HG03039 (cell line): Measurements from ENCODE around the gene SCG3.

Experiments used
- ATAC-seq: cut with Tn5 transposase; IDR thresholded peaks from one replicate; pipeline ENCODE4 v1.9.1; 2021; ENCODE audit warnings: mild to moderate bottlenecking, moderate library complexity; ENCODE audit not compliant: unreplicated experiment

The SCG3 gene

DNA sequence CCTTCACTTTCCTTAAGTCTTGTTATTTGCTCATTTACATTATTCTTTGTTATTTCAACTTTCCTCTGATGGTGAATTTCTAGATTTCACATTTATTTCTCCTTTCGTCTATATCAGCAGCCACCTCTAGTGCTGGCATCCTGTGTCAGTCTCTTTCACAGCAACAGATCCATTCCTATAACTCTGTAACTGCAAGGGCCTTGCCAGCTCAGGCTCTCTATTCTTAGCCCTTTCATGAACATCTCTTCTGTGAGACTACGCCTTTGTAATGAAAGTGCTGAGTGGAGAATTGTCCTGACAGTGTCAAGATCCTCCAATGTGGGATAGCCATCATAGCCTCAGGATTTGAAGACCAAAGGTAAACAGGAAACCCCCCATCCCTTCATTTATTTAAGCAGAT is 3.9 kb upstream of the SCG3 start:
- ATAC-seq: no peak

DNA sequence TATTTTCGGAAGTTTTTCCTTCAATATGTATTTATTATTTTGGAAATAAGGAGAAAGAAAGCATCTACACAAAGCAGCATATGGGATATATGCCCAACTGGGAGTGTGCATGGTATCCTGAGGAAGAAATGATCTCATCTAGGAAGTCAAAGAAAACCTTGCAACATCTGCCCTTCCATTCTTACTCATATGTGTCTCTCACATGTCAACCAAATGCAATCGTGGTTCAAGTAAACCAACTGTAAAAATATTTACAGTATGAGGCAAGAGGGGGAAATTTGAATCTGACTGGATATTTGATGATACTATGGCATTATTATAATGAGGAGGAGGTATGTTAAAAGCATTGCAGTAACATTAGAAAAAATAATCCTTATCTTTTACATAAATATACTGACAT is 3.2 kb upstream of the SCG3 start:
- ATAC-seq: no peak

DNA sequence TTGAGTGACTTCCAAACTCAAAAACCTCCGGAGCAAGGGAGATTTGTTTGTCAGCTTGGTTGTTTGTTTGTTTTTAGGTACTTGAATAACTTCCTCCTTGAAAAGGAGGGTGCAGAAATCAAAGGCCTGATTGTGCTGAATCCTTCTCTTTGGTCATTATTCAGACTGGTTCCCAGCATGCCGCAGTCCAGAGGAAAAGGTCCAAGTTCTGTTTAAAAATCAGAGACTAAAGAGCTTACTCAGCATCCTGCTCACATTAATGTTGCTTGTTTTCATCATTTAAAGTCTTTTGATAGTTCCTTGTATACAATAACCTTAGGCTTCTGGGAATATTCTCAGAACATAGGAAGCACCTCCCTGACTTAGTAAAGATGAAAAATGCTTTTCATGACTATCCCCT is 982 bp upstream of the SCG3 start:
- no peak for ATAC-seq

DNA sequence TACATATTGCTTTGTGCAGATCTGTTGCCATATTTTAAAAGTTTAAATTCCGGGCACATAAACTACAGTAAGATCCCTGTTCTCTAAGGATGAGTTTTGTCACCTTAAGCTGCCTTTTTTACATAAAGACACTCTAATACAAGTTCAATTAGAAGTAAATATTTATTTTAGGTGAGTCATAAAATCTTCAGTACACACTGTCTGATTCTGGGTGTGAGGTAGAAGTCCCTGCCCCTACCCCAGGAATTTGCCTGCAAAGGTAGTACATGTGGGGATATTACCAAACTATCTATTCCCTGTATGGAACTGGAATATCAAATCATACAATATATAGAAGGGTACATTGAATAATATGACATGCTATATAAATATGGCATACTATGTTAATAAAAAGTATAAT is 6.3 kb downstream of the SCG3 start:
- ATAC-seq: no peak

DNA sequence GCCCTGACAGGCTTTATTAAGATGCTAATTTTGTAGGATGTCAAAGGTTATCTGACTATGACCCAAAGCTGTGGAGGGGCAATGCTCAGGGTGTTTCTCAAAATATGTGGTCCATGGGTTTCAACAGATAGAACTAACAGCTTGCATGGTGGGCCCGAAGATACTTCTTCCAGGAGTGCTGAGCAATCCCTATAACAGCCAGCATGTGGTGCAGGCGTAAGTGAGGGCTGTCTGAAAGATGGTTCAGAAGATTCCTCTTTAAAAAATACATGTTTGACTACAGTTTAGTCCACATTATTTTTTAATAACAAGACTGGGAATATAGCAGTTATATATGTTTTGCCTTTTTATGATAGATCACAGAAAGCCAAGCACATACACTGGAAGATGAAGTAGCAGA is 7.6 kb downstream of the SCG3 start:
- ATAC-seq: no peak

DNA sequence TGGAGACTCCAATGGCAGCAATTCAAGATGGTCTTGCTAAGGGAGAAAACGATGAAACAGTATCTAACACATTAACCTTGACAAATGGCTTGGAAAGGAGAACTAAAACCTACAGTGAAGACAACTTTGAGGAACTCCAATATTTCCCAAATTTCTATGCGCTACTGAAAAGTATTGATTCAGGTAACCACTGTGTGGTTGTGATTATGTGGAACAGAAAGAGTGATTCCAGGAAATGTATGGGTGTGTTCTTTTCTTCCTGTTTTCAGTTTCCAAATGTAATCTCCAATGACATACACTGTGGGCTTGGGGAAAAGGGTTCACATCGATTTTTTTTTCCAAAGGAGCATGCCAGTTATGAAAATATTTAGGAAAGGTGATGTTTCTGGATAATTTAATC is 10.9 kb downstream of the SCG3 start:
- no peak for ATAC-seq

DNA sequence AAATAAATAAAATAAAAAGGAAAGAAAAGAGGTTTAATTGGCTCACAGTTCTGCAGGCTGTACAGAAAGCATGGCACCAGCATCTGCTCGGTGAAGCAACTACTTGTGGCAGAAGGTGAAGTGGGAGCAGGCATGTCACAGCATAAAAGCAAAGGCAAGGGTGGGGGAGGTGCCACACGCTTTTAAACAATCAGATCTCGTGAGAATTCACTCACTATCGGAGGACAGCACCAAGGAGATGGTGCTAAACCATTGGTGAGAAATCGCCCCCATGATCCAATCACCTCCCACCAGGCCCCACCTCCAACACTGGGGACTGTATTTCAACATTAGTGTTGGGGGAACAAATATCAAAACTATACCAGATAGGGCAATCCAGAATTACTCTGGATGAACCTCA is 15.3 kb downstream of the SCG3 start:
- ATAC-seq: no peak

DNA sequence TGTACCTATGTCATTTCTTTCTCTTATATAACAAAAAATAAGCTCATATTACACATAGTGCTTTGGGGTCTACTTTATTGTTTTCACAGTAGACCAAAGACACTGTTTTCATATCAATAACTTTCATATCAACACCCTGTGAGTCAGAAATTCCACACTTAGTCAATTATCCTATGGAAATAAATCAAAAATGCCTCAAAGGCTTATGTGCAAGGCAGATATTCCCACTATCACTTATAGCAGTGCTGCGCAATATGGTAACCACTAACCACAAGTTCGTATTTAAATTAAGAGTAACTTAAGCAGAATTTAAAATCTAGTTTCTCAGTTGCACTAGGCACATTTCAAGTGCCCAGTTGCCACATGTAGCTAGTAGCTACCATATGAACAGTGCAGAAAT is 15.9 kb downstream of the SCG3 start:
- no peak for ATAC-seq

DNA sequence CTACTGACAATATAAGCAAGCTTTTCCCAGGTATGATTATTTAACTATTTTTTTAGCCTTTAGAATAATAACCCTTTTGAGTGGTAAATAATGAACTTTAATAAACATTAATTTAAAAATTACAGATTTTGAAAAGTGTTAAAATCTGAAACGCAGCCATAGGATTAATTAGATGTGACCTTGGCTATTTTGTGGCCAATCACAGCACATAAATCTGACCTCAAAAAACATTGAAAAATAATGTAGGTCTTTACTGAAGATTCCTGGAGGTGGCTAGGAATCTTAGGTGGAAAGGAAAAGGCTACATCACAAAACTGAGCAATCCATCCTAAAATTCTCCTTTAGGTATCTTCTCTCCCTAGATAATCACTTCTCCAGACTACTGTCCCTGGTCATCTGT is 18.1 kb downstream of the SCG3 start:
- no peak for ATAC-seq

DNA sequence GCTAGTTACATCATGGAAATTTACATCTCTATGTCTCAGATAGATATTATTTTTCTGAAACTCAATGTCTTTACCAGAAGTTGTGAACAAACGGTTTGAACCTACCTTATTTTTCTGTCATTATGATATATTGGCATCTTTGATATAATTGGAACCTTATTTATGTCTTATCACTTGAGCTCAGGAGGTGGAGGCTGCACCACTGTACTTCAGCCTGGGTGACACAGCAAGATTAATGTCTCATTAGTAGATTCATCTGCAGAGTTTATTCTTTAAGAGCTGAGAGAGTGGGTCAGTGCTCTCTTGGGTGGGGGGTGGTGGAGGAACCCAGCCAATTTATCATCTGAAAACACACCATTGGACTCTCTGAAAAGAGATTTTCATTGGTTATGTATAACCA is 21.4 kb downstream of the SCG3 start:
- ATAC-seq: no peak

DNA sequence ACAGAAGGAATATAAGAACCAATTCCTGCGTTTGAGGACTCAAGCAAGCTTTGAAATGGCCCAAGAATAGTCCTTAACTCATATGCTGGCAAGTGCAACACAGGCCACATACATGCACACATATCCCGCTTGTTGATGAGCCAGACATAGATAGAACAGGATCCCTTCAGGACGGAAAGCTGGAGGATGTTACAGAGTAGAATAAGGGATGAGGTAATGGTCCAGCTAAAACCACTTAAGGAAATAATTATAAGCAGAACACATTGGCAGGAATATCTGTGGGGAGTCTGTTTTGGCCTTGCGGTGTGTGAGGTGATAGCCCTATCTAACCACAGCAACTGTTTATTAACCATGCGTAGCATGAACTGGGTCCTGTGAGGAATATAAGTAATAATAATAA is 25.0 kb downstream of the SCG3 start:
- ATAC-seq: no peak

DNA sequence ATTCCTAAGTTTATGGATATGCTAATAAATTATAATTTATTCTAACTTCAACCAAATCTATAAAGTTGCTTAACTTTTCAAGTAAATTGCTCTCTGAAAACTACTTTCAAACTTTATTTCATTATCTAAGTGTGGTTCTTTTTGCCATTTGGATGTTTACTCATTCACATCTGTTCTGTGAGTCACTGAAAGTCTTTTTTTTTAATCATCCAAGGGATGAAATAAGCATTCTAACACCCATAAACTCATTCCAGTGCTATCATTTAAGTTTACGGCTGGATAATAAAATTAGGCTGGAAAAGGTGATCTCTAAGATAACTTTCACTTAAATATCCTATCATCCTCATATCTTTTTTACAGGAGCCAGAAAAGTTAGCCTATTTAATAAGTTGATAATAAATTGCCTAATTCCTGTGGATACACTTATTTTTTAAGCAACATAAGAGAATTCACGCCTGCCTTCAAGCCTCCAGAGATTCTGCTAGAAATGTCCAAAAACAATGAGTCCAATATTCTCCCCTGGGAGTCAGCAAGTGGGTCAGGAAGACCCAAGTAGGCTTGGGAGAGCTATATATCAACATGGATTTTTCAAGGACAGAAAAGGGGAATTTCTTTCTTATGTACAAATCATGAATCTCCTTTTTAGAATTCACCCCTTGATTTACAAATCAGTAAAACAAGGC is 25.8 kb downstream of the SCG3 start:
- no peak for ATAC-seq

DNA sequence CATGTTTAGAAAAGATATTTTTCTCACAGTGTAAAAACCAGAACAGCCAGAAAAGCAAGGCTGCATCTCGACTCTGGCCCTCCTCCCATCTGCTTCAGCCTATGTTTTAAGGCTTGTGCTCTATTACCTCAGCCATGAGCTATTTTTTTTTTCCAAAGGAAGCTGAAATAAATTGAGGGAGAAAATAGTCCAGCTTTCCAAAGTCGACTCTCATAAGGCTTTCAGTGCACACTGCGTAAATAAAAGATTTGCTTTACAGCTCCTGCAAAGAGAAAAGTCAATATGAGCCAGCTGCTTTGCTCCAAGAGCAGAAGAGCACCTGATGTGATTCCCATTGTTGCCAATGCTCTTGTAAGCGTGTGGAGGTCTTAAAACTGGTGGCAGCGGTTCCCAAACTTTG is 26.7 kb downstream of the SCG3 start:
- ATAC-seq: no peak

DNA sequence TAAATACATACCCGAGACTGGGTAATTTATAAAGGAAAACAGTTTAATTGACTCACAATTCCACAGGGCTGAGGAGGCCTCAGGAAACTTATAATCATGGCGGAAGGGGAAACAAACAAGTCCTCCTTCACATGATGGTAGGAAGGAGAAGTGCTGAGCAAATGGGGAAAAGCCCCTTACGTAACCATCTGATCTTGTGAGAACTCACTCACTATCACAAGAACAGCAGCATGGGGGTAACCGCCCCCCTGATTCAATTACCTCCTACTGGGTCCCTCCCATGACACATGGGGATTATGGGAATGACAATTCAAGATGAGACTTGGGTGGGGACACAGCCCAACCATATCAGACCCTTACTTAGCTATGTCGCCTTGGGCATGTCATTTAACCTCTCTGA is 27.7 kb downstream of the SCG3 start:
- ATAC-seq: no peak

DNA sequence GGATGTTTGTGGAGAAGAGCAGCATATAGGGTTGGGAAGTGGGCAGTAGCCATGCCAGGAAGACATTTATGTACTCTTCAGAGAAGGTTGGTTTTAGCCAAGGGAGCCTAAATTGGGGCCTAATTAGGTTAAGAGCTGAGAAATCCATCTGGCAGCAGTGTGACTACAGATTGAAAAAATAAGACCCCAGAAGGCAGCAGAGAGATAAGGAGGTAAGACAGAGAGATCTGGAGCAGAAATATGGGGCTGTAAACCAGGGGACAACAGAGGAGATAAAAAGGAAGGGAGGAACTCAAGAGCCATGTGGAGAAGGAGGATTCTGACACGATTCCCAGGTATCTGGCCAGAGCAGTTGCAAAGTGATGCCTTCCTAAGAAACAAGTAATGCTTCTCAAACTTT is 32.9 kb downstream of the SCG3 start:
- no peak for ATAC-seq

DNA sequence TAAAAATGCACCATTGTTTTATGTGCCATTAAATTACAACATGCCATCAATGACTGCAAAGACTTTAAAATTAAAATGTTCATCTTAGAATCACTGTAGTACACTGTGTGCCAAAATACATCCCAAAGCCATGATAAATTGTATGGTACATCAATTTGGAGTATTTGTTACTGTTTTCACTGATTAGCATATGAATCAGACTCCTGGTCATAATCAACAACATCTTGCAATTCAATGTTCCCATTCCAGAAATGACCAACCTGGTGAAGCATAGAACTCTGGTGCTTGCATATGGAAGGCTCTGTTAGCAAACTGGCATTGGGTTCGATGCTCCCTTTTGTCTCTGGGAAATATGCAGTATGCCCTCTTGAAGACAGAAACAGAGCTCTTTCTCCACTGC is 33.6 kb downstream of the SCG3 start:
- no peak for ATAC-seq

DNA sequence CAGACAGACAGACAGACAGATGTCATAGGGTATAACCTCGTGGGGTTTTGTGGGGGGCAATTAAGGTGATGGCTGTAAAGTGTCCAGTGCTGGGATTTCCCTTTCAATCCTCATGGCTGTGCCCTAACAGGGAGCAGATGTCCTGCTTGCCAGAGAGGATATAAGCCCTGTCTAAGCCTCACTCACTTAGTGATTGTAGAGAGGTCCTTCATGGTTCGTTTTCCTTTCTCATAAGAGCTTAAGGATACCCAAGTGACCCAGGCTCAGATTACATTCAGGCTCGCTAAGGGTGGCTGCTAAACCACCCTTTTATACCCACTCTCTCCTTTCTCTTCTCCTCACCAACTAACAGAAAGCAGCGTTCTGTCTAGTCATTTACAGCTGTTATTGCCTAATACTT is 36.9 kb downstream of the SCG3 start:
- ATAC-seq: no peak

DNA sequence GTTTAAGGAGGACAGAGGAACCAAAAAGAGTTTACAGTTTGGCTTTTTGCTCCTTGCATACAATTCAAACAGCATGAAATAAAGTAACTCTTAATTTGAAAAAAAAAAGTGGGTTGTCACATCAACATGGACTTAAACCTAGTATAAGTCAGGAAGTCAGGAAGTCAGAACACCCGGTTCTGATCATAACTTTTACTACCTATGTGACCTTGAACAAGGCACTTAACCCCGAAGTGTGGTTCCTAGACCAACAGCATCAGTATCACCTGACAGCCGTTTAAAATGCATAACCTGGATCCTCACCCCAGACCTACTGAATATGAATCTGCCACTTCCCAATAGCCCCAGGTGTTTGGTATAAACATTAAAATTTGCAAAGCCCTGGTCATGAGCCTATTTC is 37.4 kb downstream of the SCG3 start:
- ATAC-seq: no peak

DNA sequence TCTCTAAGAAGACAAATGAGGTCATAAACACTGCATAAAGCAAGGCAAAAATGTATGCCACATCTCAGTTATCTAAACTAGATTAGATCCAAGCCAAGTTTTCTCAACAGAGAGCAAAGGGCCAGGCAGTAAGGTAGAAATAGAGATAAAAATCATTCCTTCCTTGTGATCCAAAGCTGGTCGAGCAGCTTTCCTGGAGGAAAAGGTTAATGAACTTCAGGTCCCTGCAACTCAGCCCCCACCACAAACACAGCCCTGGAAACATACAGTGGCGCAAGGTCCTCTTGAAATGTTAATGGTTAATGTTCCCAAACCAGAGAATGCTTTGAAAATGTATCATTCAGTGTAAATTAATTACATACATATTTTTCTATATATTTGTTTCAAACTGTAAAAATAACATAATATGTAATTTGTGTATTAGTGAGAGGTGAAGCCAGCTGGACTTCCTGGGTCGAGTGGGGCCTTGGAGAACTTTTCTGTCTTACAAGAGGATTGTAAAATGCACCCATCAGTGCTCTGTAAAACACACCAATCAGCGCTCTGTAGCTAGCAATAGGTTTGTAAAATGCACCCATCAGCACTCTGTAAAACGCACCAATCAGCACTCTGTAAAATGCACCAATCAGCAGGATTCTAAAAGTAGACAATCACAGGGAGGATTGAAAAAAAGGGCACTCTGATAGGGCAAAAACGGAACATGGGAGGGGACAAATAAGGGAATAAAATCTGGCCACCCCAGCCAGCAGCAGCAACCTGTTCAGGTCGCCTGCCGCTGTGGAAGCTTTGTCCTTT is 39.1 kb downstream of the SCG3 start:
- no peak for ATAC-seq

DNA sequence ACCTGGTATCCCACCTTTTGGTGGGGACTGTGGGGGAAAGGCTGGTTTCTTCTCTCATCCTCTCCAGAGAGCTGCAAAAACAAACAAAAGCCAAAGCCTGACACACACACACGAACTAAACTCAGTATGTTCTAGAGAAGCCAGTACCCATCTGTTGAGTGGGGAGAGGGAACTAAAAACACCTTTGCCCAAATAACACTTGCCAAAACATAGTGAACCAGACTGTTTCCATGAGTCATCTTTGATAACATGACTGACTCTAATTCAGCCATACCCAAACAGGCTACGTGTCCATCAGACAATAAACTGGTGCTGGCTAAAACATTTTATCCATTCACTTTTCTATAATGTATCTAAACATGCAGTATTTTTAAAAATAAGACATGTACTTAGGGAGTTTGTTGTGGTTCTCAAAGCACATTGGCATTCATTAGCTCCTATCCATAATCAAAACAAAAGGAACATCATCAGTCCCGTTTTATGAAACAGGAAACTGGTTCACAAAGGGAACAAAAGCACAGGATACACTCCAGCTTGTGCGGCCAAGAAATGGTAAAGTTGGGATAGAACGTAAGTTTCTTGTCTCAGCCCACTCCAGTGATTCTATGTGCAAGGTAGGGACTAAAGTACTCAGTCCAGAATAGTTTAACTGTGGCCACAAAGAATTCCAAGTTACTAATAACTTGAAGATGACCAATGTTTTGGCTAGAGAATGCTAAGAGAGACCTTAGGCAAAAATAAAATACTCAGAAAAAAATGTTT is 40.1 kb downstream of the SCG3 start:
- no peak for ATAC-seq

DNA sequence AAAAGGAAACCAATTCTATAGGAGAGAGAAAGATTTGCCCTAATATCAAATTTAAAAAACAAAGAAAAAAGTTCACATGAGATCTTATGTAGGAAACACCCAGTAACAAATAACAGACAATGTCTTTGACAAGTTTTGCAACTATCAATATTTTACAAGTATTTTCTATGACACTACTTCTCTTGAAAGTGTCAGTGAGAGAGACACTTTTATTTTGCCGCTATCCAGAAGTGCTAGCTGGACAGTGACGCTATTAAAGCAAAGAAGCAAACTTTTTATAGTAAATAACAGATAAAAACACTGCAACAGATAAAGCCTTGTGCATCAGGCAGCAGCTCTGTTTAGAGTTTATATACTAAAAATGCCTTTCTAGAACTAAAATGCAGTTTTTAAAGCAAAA is 42.9 kb downstream of the SCG3 start:
- no peak for ATAC-seq

DNA sequence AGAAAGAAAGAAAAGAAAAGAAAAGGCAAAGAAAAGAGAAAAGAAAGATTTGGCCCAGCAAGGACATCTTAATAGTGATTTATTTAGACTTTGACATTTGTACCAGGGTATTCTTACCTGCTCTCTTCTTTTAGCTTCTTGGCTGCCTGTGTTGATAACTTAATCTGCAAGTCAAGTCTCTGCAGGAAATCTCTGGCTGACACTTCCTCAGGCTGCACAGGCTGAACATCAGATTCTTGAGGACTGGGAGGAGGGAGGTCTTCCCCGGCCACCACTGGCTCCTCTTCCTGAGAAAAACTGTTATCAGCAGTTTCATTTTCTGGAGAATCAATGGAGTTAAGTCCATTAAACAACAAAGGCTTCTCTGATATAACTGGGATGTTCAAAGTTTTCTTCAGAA is 43.4 kb downstream of the SCG3 start:
- no peak for ATAC-seq
